Natural killer cell (primary cell): ENCODE measurements around the gene PRKAG2. TPM values are rescaled to one million over a fixed set of nuclear protein-coding genes. Genes with fewer than 3 reads are reported as not detected.

Source experiments
- ATAC-seq, 3 donors: fragments of 150-1000 bp in 2 of 3; fragments of 200-7000 bp in 1 of 3; cut with Tn5 transposase; 1 replicate in 1 of 3; 2 replicates in 2 of 3; pipeline ENCODE4 v1.10.0; 2021; ENCODE audit warnings: mild to moderate bottlenecking in 2 of 3, moderate library complexity in 2 of 3
- DNase-seq, 2 donors: peaks; one replicate each; pipeline versions ENCODE4 v3.0.0 to v3.0.0-alpha.2; 2013 to 2021; ENCODE audit warnings: mixed read lengths in 1 of 2
- H3K27ac ChIP-seq: one replicate; pipeline ENCODE4 v1.5.1; 2013; ENCODE audit warnings: mild to moderate bottlenecking, low read length
- H3K27me3 ChIP-seq: one replicate; pipeline ENCODE4 v1.6.1; 2013; ENCODE audit warnings: low read length; ENCODE audit not compliant: control insufficient read depth, insufficient read depth
- H3K36me3 ChIP-seq: one replicate; pipeline ENCODE4 v1.6.1; 2013; ENCODE audit warnings: low read length; ENCODE audit not compliant: control insufficient read depth, insufficient read depth
- H3K4me1 ChIP-seq: one replicate; pipeline ENCODE4 v1.6.1; 2013; ENCODE audit warnings: low read length; ENCODE audit not compliant: control insufficient read depth, insufficient read depth
- H3K4me3 ChIP-seq: one replicate; pipeline ENCODE4 v1.5.1; 2013; ENCODE audit warnings: low read length
- H3K9me3 ChIP-seq: one replicate; pipeline ENCODE4 v1.6.1; 2013; ENCODE audit warnings: low read length; ENCODE audit not compliant: control insufficient read depth, insufficient read depth
- H3K27ac Mint-ChIP-seq, 2 donors: one replicate each; pipeline ENCODE4 v1.8.0; 2022; ENCODE audit warnings: mild to moderate bottlenecking in 2 of 2, mixed read lengths in 2 of 2, moderate library complexity in 1 of 2
- H3K27me3 Mint-ChIP-seq, 2 donors: one replicate each; pipeline ENCODE4 v1.8.0; 2022; ENCODE audit warnings: low read depth in 2 of 2, mixed read lengths in 2 of 2
- H3K36me3 Mint-ChIP-seq: one replicate; pipeline ENCODE4 v1.8.0; 2022; ENCODE audit warnings: mixed read lengths
- H3K4me1 Mint-ChIP-seq, 2 donors: one replicate each; pipeline ENCODE4 v1.8.0; 2022; ENCODE audit warnings: mixed read lengths in 2 of 2
- H3K4me3 Mint-ChIP-seq: one replicate; pipeline ENCODE4 v1.8.0; 2022; ENCODE audit warnings: mild to moderate bottlenecking, moderate library complexity, mixed read lengths
- H3K9me3 Mint-ChIP-seq, 2 donors: one replicate each; pipeline ENCODE4 v1.8.0; 2022; ENCODE audit warnings: mixed read lengths in 2 of 2
- CTCF ChIP-seq: fragments of 200-600 bp; IDR thresholded peaks from one replicate; pipeline ENCODE4 v1.8.0; 2022; ENCODE audit warnings: antibody characterized with exemption
- WGBS: methylation state at CpG from one replicate; pipeline ENCODE4 v1.1.7; 2013; ENCODE audit warnings: missing lambda C conversion rate; ENCODE audit not compliant: insufficient coverage; 5-methylcytosine and 5-hydroxymethylcytosine counted together
- intact Hi-C: fragments of 100-400 bp; cut with micrococcal nuclease; formaldehyde crosslinking; loops from one replicate; pipeline ENCODE4 v1.14.2; 2022
- total RNA-seq, 4 donors: library from RNA; stranded (reverse); fragments of 120-200 nt in 1 of 4; gene quantifications; one replicate each; pipeline versions ENCODE4 v1.2.3 to v1.2.4, GENCODE V29; 2013 to 2022

PRKAG2 gene
- total RNA-seq, 3 donors from 2014 or later (not counting 1 experiment from before 2014, with no cell fraction given): 42.6 to 66.5 (median 64.4) TPM

- intact Hi-C loops: no loop called here
- Mint-ChIP-seq H3K36me3 (no peaks in the 10 kb centered on the region), H3K9me3 (no peaks in the 10 kb centered on the region), H3K27me3 (no peaks in the 10 kb centered on the region), H3K27ac (no peak overlapping the region), H3K4me1 (no peaks in the 10 kb centered on the region), H3K4me3 (no peak overlapping the region)
- Histone ChIP-seq H3K9me3 (no peaks in the 10 kb centered on the region), H3K4me3 (no peak overlapping the region), H3K4me1 (no peaks in the 10 kb centered on the region), H3K27ac (no peak overlapping the region), H3K36me3 (no peaks in the 10 kb centered on the region), H3K27me3 (no peaks in the 10 kb centered on the region)
- WGBS: 100% methylated on average over 1 of the region's 1 CpG
- DNase-seq: no peak
- no peak for TF ChIP-seq CTCF
- ATAC-seq: no peak
Observed at GRCh38 chr7:151658778-151659177, 218.1 kb downstream of the PRKAG2 start.

GRCh38 chr7:151657173-151657572 lies 219.7 kb downstream of the PRKAG2 start:
- no peaks in the 10 kb centered on the region for H3K27me3 Mint-ChIP-seq
- H3K9me3 ChIP-seq: no peaks in the 10 kb centered on the region
- 89% methylated on average over 3 of the region's 3 CpGs for WGBS
- no peak for DNase-seq
- intact Hi-C loops: no loop called here
- H3K36me3 Mint-ChIP-seq: no peaks in the 10 kb centered on the region
- H3K27ac ChIP-seq: no peak overlapping the region
- no peak for TF ChIP-seq CTCF
- no peaks in the 10 kb centered on the region for H3K4me1 Mint-ChIP-seq
- no peak overlapping the region for H3K4me3 Mint-ChIP-seq
- no peaks in the 10 kb centered on the region for H3K4me1 ChIP-seq
- no peak overlapping the region for H3K4me3 ChIP-seq
- no peak for ATAC-seq
- no peaks in the 10 kb centered on the region for H3K27me3 ChIP-seq
- no peak overlapping the region for H3K27ac Mint-ChIP-seq
- H3K36me3 ChIP-seq: no peaks in the 10 kb centered on the region
- H3K9me3 Mint-ChIP-seq: no peaks in the 10 kb centered on the region

GRCh38 chr7:151655555-151655954 lies 221.4 kb downstream of the PRKAG2 start:
- no peaks in the 10 kb centered on the region for H3K4me1 Mint-ChIP-seq
- no peak overlapping the region for H3K27ac Mint-ChIP-seq
- Histone ChIP-seq H3K4me3 (no peak overlapping the region), H3K36me3 (no peaks in the 10 kb centered on the region), H3K27me3 (no peaks in the 10 kb centered on the region), H3K4me1 (no peaks in the 10 kb centered on the region), H3K9me3 (no peaks in the 10 kb centered on the region), H3K27ac (no peak overlapping the region)
- no peak for ATAC-seq
- no peaks in the 10 kb centered on the region for H3K9me3 Mint-ChIP-seq
- DNase-seq: no peak
- TF ChIP-seq CTCF: no peak
- H3K36me3 Mint-ChIP-seq: no peaks in the 10 kb centered on the region
- WGBS: 100% methylated on average over 3 of the region's 3 CpGs
- no peaks in the 10 kb centered on the region for H3K27me3 Mint-ChIP-seq
- H3K4me3 Mint-ChIP-seq: no peak overlapping the region
- intact Hi-C loops: no loop called here

- 95% methylated on average over 5 of the region's 5 CpGs for WGBS
- H3K36me3 Mint-ChIP-seq: no peaks in the 10 kb centered on the region
- H3K27ac ChIP-seq: no peak overlapping the region
Observed at GRCh38 chr7:151652111-151652510, 224.8 kb downstream of the PRKAG2 start.

More at GRCh38 chr7:151652111-151652510, 224.8 kb downstream of the PRKAG2 start:
- ATAC-seq: no peak
- Histone ChIP-seq H3K4me3 (no peak overlapping the region), H3K36me3 (peaks cover 2% of the 10 kb centered on the region), H3K27me3 (no peaks in the 10 kb centered on the region), H3K9me3 (no peaks in the 10 kb centered on the region), H3K4me1 (no peaks in the 10 kb centered on the region)
- H3K9me3 Mint-ChIP-seq: no peaks in the 10 kb centered on the region
- DNase-seq: no peak
- no peak overlapping the region for H3K4me3 Mint-ChIP-seq
- H3K4me1 Mint-ChIP-seq: no peaks in the 10 kb centered on the region
- H3K27ac Mint-ChIP-seq: no peak overlapping the region
- no peak for TF ChIP-seq CTCF
- no peaks in the 10 kb centered on the region for H3K27me3 Mint-ChIP-seq
- intact Hi-C loops: no loop called here
